ENCODE measurements around the gene UBFD1.

GRCh38 chr16:23608194-23608593 is 50.7 kb downstream of the UBFD1 start:
- TF ChIP-seq CTCF (IDR thresholded peaks at IDR 0.05 in 2 of 3, conservative IDR thresholded peaks at IDR 0.05 in 1 of 3; ENCODE audit: borderline replicate concordance in 1 of 3, insufficient read depth in 1 of 3, low read depth in 2 of 3, low read length in 2 of 3): no peak
- no peak for TF ChIP-seq MAX (IDR thresholded peaks at IDR 0.05)
- TF ChIP-seq YY1 (IDR thresholded peaks at IDR 0.05; ENCODE audit: extremely low read depth, insufficient replicate concordance, low read depth, low read length): no peak
- no peak for TF ChIP-seq POLR2A (IDR thresholded peaks at IDR 0.05; ENCODE audit: borderline replicate concordance, extremely low read depth, insufficient read depth, insufficient read length)
- TF ChIP-seq, protein P1, sequence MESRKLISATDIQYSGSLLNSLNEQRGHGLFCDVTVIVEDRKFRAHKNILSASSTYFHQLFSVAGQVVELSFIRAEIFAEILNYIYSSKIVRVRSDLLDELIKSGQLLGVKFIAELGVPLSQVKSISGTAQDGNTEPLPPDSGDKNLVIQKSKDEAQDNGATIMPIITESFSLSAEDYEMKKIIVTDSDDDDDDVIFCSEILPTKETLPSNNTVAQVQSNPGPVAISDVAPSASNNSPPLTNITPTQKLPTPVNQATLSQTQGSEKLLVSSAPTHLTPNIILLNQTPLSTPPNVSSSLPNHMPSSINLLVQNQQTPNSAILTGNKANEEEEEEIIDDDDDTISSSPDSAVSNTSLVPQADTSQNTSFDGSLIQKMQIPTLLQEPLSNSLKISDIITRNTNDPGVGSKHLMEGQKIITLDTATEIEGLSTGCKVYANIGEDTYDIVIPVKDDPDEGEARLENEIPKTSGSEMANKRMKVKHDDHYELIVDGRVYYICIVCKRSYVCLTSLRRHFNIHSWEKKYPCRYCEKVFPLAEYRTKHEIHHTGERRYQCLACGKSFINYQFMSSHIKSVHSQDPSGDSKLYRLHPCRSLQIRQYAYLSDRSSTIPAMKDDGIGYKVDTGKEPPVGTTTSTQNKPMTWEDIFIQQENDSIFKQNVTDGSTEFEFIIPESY (IDR thresholded peaks at IDR 0.05; ENCODE audit: extremely low read depth, insufficient replicate concordance, low read length): no peak
- TF ChIP-seq SIN3A (IDR thresholded peaks at IDR 0.05; ENCODE audit: low read depth): no peak

Measured in HCT116 (cell line).